ENCODE results near the gene SPATA24. TPM values are rescaled to one million over a fixed set of nuclear protein-coding genes. Genes with fewer than 3 reads are reported as not detected.

The SPATA24 gene, protein sequence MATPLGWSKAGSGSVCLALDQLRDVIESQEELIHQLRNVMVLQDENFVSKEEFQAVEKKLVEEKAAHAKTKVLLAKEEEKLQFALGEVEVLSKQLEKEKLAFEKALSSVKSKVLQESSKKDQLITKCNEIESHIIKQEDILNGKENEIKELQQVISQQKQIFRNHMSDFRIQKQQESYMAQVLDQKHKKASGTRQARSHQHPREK
- 3.5 TPM for total RNA-seq (2013)
- polyA plus RNA-seq (1 to 10 TPM; 1.6 to 3.5 (median 3.2) TPM), polyA minus RNA-seq (0.83 and 1.8 TPM in 2 replicates), total RNA-seq (0.69 to 2.1 (median 1.4) reads per million in 11 experiments)

DNA sequence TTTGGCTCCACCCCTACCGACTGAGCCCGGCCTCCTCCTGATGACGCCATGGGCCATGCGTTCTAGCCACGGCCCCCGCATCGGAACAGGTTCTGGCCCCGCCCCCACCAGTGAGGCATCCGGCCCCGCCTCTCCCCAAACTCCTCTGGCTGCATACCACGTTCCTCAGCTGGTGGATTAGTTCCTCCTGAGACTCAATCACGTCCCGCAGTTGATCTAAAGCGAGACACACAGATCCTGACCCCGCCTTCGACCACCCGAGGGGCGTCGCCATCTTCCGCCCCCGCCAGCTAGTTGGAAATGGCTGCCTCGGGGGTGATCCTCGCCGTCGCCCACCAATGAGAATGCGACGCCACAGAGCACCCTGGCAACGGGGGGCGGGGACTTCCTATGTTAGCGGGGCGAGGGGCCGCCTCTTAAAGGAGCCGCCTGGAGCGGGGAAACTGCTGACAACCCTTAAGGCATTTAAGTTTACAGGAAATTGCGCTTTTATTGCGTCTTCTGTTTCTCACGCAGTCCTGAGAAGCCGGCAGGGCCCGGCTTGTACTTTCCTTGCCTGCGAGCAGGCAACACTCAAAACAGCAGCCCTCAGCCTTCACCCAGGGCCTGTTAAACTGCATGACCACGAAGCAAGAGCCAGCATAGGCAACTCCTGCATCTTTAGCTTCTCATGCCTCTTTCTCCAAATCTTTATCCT lies at the start of gene SPATA24:
TSS of gene SPATA24 (minus strand) at position 303 of the 697 bp plus-strand sequence. CDS start at position 274, 29 bp downstream.
- peak within 1 kb of the TSS; percentile 99 for H3K4me3 Mint-ChIP-seq
- Histone ChIP-seq H3K9me3 (replicated peaks in 1 of 2; ENCODE audit: control insufficient read depth in 1 of 2, insufficient read depth in 1 of 2, low read length in 2 of 2) (no peaks in the 10 kb centered on the region), H4K20me1 (ENCODE audit: insufficient read depth, low read length) (no peaks in the 10 kb centered on the region), H3K4me3 (replicated peaks in 1 of 3; ENCODE audit: low read depth in 2 of 3, low read length in 3 of 3) (peak within 1 kb of the TSS; percentile 44 to 84 (median 64)), H3K36me3 (replicated peaks in 1 of 2; ENCODE audit: control insufficient read depth in 1 of 2, insufficient read depth in 2 of 2, low read length in 2 of 2) (no peaks in the 10 kb centered on the region), H3K4me2 (replicated peaks; ENCODE audit: extremely low read depth, low read length, poor library complexity, severe bottlenecking) (peak within 1 kb of the TSS; percentile 84), H3K4me1 (ENCODE audit: control insufficient read depth in 1 of 2, insufficient read depth in 2 of 2, low read length in 2 of 2) (peaks cover 12 to 15% of the 10 kb centered on the region in 2 donors), H3K27me3 (ENCODE audit: control insufficient read depth in 2 of 2, insufficient read depth in 2 of 2, low read length in 2 of 2) (no peaks in the 10 kb centered on the region), H3K27ac (ENCODE audit: low read depth in 1 of 2, low read length in 2 of 2) (peak within 1 kb of the TSS; percentile 88 to 93), H2AFZ (ENCODE audit: insufficient read depth, low read depth, low read length, poor library complexity, severe bottlenecking) (peak within 1 kb of the TSS; percentile 77), H3K9ac (ENCODE audit: insufficient read depth, low read length, poor library complexity, severe bottlenecking) (peak within 1 kb of the TSS; percentile 60), H3K79me2 (ENCODE audit: insufficient read depth, low read length) (no peaks in the 10 kb centered on the region)
- peak; percentile 94 to 95 (median 94) for DNase-seq
- H3K36me3 Mint-ChIP-seq: no peaks in the 10 kb centered on the region
- WGBS (ENCODE audit: insufficient coverage): under 1% methylated on average over 41 of the region's 41 CpGs
- H3K27ac Mint-ChIP-seq: peak within 1 kb of the TSS; percentile 99 to 100 (median 100)
- peaks cover 0 to 1% (median 0%) of the 10 kb centered on the region in 7 donors for H3K9me3 Mint-ChIP-seq
- TF ChIP-seq, protein P1, sequence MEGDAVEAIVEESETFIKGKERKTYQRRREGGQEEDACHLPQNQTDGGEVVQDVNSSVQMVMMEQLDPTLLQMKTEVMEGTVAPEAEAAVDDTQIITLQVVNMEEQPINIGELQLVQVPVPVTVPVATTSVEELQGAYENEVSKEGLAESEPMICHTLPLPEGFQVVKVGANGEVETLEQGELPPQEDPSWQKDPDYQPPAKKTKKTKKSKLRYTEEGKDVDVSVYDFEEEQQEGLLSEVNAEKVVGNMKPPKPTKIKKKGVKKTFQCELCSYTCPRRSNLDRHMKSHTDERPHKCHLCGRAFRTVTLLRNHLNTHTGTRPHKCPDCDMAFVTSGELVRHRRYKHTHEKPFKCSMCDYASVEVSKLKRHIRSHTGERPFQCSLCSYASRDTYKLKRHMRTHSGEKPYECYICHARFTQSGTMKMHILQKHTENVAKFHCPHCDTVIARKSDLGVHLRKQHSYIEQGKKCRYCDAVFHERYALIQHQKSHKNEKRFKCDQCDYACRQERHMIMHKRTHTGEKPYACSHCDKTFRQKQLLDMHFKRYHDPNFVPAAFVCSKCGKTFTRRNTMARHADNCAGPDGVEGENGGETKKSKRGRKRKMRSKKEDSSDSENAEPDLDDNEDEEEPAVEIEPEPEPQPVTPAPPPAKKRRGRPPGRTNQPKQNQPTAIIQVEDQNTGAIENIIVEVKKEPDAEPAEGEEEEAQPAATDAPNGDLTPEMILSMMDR (IDR thresholded peaks at IDR 0.05): no peak
- intact Hi-C loops (cut with micrococcal nuclease): no loop called here
- peaks cover 0 to 4% (median 0%) of the 10 kb centered on the region in 3 donors for H3K27me3 Mint-ChIP-seq (ENCODE audit: low read depth in 3 of 3)
- H3K4me1 Mint-ChIP-seq: peaks cover 23% of the 10 kb centered on the region

DNA sequence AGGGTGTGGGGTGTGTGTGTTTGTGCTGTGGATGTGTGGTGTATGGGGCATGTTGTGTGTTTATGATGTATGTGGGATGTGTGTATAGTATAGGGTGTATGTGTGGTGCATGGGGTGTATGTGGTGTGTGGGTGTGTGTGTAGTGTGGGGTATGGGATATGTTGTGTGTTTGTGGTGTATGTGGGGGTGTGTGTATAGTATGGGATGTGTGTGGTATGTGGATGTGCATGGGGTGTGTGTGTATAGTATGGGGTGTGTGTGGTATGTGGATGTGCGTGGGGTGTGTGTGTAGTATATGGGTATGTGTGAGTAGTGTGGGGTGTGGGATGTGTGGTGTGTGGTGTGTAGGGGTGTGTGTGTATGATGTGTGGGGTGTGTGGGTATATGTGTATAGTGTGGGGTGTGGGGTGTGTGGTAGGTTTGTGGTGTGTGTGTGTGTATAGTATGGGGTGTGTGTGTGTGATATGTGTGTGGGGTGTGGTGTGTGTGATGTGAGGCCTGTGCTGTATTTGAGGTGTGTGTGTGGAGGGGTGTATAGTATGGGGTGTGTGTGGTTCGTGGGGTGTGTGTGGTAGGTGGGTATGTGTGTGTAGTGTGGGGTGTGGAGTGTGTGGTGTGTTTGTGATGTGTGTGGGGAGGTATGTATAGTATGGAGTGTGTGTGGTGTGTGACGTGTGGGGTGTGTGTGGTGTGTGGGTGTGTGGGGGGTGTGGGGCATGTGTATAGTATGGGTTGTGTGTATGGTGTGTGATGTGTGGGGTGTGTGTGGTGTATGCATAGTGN lies 48.2 kb upstream of the SPATA24 start:
- H3K4me3 Mint-ChIP-seq: no peak overlapping the region
- no peak for DNase-seq
- no peak overlapping the region for H3K4me3 ChIP-seq (replicated peaks in 1 of 3; ENCODE audit: low read depth in 2 of 3, low read length in 3 of 3)
- H3K79me2 ChIP-seq (ENCODE audit: insufficient read depth, low read length): no peaks in the 10 kb centered on the region
- 83% methylated on average over 3 of the region's 3 CpGs for WGBS (ENCODE audit: insufficient coverage)
- H2AFZ ChIP-seq (ENCODE audit: insufficient read depth, low read depth, low read length, poor library complexity, severe bottlenecking): no peak overlapping the region
- H3K36me3 Mint-ChIP-seq: no peaks in the 10 kb centered on the region
- TF ChIP-seq, protein P1 (IDR thresholded peaks at IDR 0.05): no peak
- peaks cover 0 to 5% (median 3%) of the 10 kb centered on the region in 3 donors for H3K27me3 Mint-ChIP-seq (ENCODE audit: low read depth in 3 of 3)
- no peaks in the 10 kb centered on the region for H3K9me3 Mint-ChIP-seq
- no peak overlapping the region for H3K9ac ChIP-seq (ENCODE audit: insufficient read depth, low read length, poor library complexity, severe bottlenecking)
- no peaks in the 10 kb centered on the region for H3K27me3 ChIP-seq (ENCODE audit: control insufficient read depth in 2 of 2, insufficient read depth in 2 of 2, low read length in 2 of 2)
- no peaks in the 10 kb centered on the region for H3K9me3 ChIP-seq (replicated peaks in 1 of 2; ENCODE audit: control insufficient read depth in 1 of 2, insufficient read depth in 1 of 2, low read length in 2 of 2)
- H3K4me1 ChIP-seq (ENCODE audit: control insufficient read depth in 1 of 2, insufficient read depth in 2 of 2, low read length in 2 of 2): no peaks in the 10 kb centered on the region
- H4K20me1 ChIP-seq (ENCODE audit: insufficient read depth, low read length): no peaks in the 10 kb centered on the region
- H3K4me1 Mint-ChIP-seq: peaks cover 5% of the 10 kb centered on the region
- intact Hi-C loops (cut with micrococcal nuclease): no loop called here
- no peaks in the 10 kb centered on the region for H3K36me3 ChIP-seq (replicated peaks in 1 of 2; ENCODE audit: control insufficient read depth in 1 of 2, insufficient read depth in 2 of 2, low read length in 2 of 2)
- H3K4me2 ChIP-seq (replicated peaks; ENCODE audit: extremely low read depth, low read length, poor library complexity, severe bottlenecking): no peak overlapping the region
- H3K27ac ChIP-seq (ENCODE audit: low read depth in 1 of 2, low read length in 2 of 2): no peak overlapping the region
- no peak overlapping the region for H3K27ac Mint-ChIP-seq

All from CD14-positive monocyte (primary cell).